ENCODE results near the gene PFN1. TPM values are rescaled to one million over a fixed set of nuclear protein-coding genes. Genes with fewer than 3 reads are reported as not detected.

Gene PFN1
- total and polyA plus RNA-seq, 4 donors: 440 to 728 (median 548) TPM

GRCh38 chr17:4960279-4960922 lies 12.1 kb upstream of the PFN1 start:
- no peak overlapping the region for H3K27ac ChIP-seq (ENCODE audit: low read depth in 1 of 2, low read length in 2 of 2)
- ATAC-seq (ENCODE audit: low FRiP score) (no peak), DNase-seq (no peak)
- H3K4me3 ChIP-seq (ENCODE audit: low read length in 2 of 2): no peak overlapping the region
- intact Hi-C loops (cut with DNase I): no loop called here
- no peaks in the 10 kb centered on the region for H3K27me3 ChIP-seq (ENCODE audit: control insufficient read depth in 1 of 2, insufficient read depth in 2 of 2, low read length in 1 of 2)
- WGBS, 2 donors: 82 to 83% methylated on average over 9 of the region's 9 CpGs
- no peaks in the 10 kb centered on the region for H3K9me3 ChIP-seq (ENCODE audit: control insufficient read depth, low read length)
- H3K4me1 ChIP-seq (ENCODE audit: control insufficient read depth in 1 of 2, insufficient read depth in 2 of 2, low read length in 2 of 2): no peaks in the 10 kb centered on the region
- peaks cover 0 to 5% of the 10 kb centered on the region in 2 donors for H3K36me3 ChIP-seq (ENCODE audit: control insufficient read depth in 1 of 2, insufficient read depth in 2 of 2, low read length in 1 of 2)

GRCh38 chr17:4959261-4959965 lies 11.1 kb upstream of the PFN1 start:
- no peak overlapping the region for H3K27ac ChIP-seq (ENCODE audit: low read depth in 1 of 2, low read length in 2 of 2)
- H3K36me3 ChIP-seq (ENCODE audit: control insufficient read depth in 1 of 2, insufficient read depth in 2 of 2, low read length in 1 of 2): peaks cover 0 to 5% of the 10 kb centered on the region in 2 donors
- ATAC-seq (ENCODE audit: low FRiP score): no peak
- no peak for DNase-seq
- no peaks in the 10 kb centered on the region for H3K4me1 ChIP-seq (ENCODE audit: control insufficient read depth in 1 of 2, insufficient read depth in 2 of 2, low read length in 2 of 2)
- H3K9me3 ChIP-seq (ENCODE audit: control insufficient read depth, low read length): no peaks in the 10 kb centered on the region
- H3K27me3 ChIP-seq (ENCODE audit: control insufficient read depth in 1 of 2, insufficient read depth in 2 of 2, low read length in 1 of 2): no peaks in the 10 kb centered on the region
- no peak overlapping the region for H3K4me3 ChIP-seq (ENCODE audit: low read length in 2 of 2)
- 87% methylated on average over 18 of the region's 18 CpGs for WGBS, 2 donors
- intact Hi-C loops (cut with DNase I): no loop called here

- Histone ChIP-seq H3K27me3 (ENCODE audit: control insufficient read depth in 1 of 2, insufficient read depth in 2 of 2, low read length in 1 of 2) (no peaks in the 10 kb centered on the region), H3K4me1 (ENCODE audit: control insufficient read depth in 1 of 2, insufficient read depth in 2 of 2, low read length in 2 of 2) (no peaks in the 10 kb centered on the region), H3K4me3 (ENCODE audit: low read length in 2 of 2) (no peak overlapping the region), H3K36me3 (ENCODE audit: control insufficient read depth in 1 of 2, insufficient read depth in 2 of 2, low read length in 1 of 2) (peaks cover 0 to 5% of the 10 kb centered on the region in 2 donors), H3K27ac (ENCODE audit: low read depth in 1 of 2, low read length in 2 of 2) (no peak overlapping the region), H3K9me3 (ENCODE audit: control insufficient read depth, low read length) (no peaks in the 10 kb centered on the region)
- DNase-seq (no peak), ATAC-seq (ENCODE audit: low FRiP score) (no peak)
- 41 to 55% methylated on average over 3 of the region's 3 CpGs for WGBS, 2 donors
- intact Hi-C loops (cut with DNase I): no loop called here
Measured at GRCh38 chr17:4958102-4958501, 9.8 kb upstream of the PFN1 start.

GRCh38 chr17:4956493-4957061 lies 8.2 kb upstream of the PFN1 start:
- no peak overlapping the region for H3K27ac ChIP-seq (ENCODE audit: low read depth in 1 of 2, low read length in 2 of 2)
- intact Hi-C loops (cut with DNase I): no loop called here
- no peaks in the 10 kb centered on the region for H3K4me1 ChIP-seq (ENCODE audit: control insufficient read depth in 1 of 2, insufficient read depth in 2 of 2, low read length in 2 of 2)
- peaks cover 0 to 5% of the 10 kb centered on the region in 2 donors for H3K36me3 ChIP-seq (ENCODE audit: control insufficient read depth in 1 of 2, insufficient read depth in 2 of 2, low read length in 1 of 2)
- no peak overlapping the region for H3K4me3 ChIP-seq (ENCODE audit: low read length in 2 of 2)
- 74 to 76% methylated on average over 10 of the region's 10 CpGs for WGBS, 2 donors
- no peaks in the 10 kb centered on the region for H3K27me3 ChIP-seq (ENCODE audit: control insufficient read depth in 1 of 2, insufficient read depth in 2 of 2, low read length in 1 of 2)
- H3K9me3 ChIP-seq (ENCODE audit: control insufficient read depth, low read length): no peaks in the 10 kb centered on the region
- no peak for ATAC-seq (ENCODE audit: low FRiP score)
- DNase-seq: peak in 1 of 2 donors; percentile 58

- WGBS, 2 donors: 96% methylated on average over 8 of the region's 8 CpGs
- intact Hi-C loops (cut with DNase I): no loop called here
Measured at GRCh38 chr17:4955091-4955490, 6.8 kb upstream of the PFN1 start.

GRCh38 chr17:4953451-4953961 lies 5.2 kb upstream of the PFN1 start:
- WGBS, 2 donors: 38 to 47% methylated on average over 14 of the region's 14 CpGs
- DNase-seq (peak in 1 of 2 donors; percentile 69), ATAC-seq (ENCODE audit: low FRiP score) (no peak)
- Histone ChIP-seq H3K36me3 (ENCODE audit: control insufficient read depth in 1 of 2, insufficient read depth in 2 of 2, low read length in 1 of 2) (no peaks in the 10 kb centered on the region), H3K4me3 (ENCODE audit: low read length in 2 of 2) (no peak overlapping the region), H3K4me1 (ENCODE audit: control insufficient read depth in 1 of 2, insufficient read depth in 2 of 2, low read length in 2 of 2) (no peaks in the 10 kb centered on the region), H3K9me3 (ENCODE audit: control insufficient read depth, low read length) (no peaks in the 10 kb centered on the region), H3K27me3 (ENCODE audit: control insufficient read depth in 1 of 2, insufficient read depth in 2 of 2, low read length in 1 of 2) (no peaks in the 10 kb centered on the region), H3K27ac (ENCODE audit: low read depth in 1 of 2, low read length in 2 of 2) (peak overlapping the region in 1 of 2 donors; percentile 2)
- intact Hi-C loops (cut with DNase I): no loop called here

More at GRCh38 chr17:4955091-4955490, 6.8 kb upstream of the PFN1 start:
- DNase-seq (no peak), ATAC-seq (ENCODE audit: low FRiP score) (no peak)
- no peaks in the 10 kb centered on the region for H3K4me1 ChIP-seq (ENCODE audit: control insufficient read depth in 1 of 2, insufficient read depth in 2 of 2, low read length in 2 of 2)
- no peak overlapping the region for H3K4me3 ChIP-seq (ENCODE audit: low read length in 2 of 2)
- no peak overlapping the region for H3K27ac ChIP-seq (ENCODE audit: low read depth in 1 of 2, low read length in 2 of 2)
- H3K9me3 ChIP-seq (ENCODE audit: control insufficient read depth, low read length): no peaks in the 10 kb centered on the region
- H3K27me3 ChIP-seq (ENCODE audit: control insufficient read depth in 1 of 2, insufficient read depth in 2 of 2, low read length in 1 of 2): no peaks in the 10 kb centered on the region
- peaks cover 0 to 3% of the 10 kb centered on the region in 2 donors for H3K36me3 ChIP-seq (ENCODE audit: control insufficient read depth in 1 of 2, insufficient read depth in 2 of 2, low read length in 1 of 2)

- DNase-seq (no peak), ATAC-seq (ENCODE audit: low FRiP score) (no peak)
- H3K27ac ChIP-seq (ENCODE audit: low read depth in 1 of 2, low read length in 2 of 2): no peak overlapping the region
- H3K9me3 ChIP-seq (ENCODE audit: control insufficient read depth, low read length): no peaks in the 10 kb centered on the region
- intact Hi-C loops (cut with DNase I): no loop called here
- H3K36me3 ChIP-seq (ENCODE audit: control insufficient read depth in 1 of 2, insufficient read depth in 2 of 2, low read length in 1 of 2): no peaks in the 10 kb centered on the region
- H3K27me3 ChIP-seq (ENCODE audit: control insufficient read depth in 1 of 2, insufficient read depth in 2 of 2, low read length in 1 of 2): peaks cover 0 to 2% of the 10 kb centered on the region in 2 donors
- WGBS, 2 donors: 86 to 92% methylated on average over 3 of the region's 3 CpGs
- no peaks in the 10 kb centered on the region for H3K4me1 ChIP-seq (ENCODE audit: control insufficient read depth in 1 of 2, insufficient read depth in 2 of 2, low read length in 2 of 2)
- no peak overlapping the region for H3K4me3 ChIP-seq (ENCODE audit: low read length in 2 of 2)
Measured at GRCh38 chr17:4951486-4951885, 3.2 kb upstream of the PFN1 start.

- WGBS, 2 donors: 32 to 40% methylated on average over 7 of the region's 7 CpGs
- intact Hi-C loops (cut with DNase I): no loop called here
- H3K36me3 ChIP-seq (ENCODE audit: control insufficient read depth in 1 of 2, insufficient read depth in 2 of 2, low read length in 1 of 2): no peaks in the 10 kb centered on the region
- H3K27ac ChIP-seq (ENCODE audit: low read depth in 1 of 2, low read length in 2 of 2): peak within 1 kb of the TSS; percentile 83 to 88
- H3K9me3 ChIP-seq (ENCODE audit: control insufficient read depth, low read length): no peaks in the 10 kb centered on the region
- no peaks in the 10 kb centered on the region for H3K4me1 ChIP-seq (ENCODE audit: control insufficient read depth in 1 of 2, insufficient read depth in 2 of 2, low read length in 2 of 2)
- DNase-seq (peak in 1 of 2 donors; percentile 66), ATAC-seq (ENCODE audit: low FRiP score) (no peak)
- peaks cover 0 to 2% of the 10 kb centered on the region in 2 donors for H3K27me3 ChIP-seq (ENCODE audit: control insufficient read depth in 1 of 2, insufficient read depth in 2 of 2, low read length in 1 of 2)
- peak within 1 kb of the TSS; percentile 20 to 72 for H3K4me3 ChIP-seq (ENCODE audit: low read length in 2 of 2)
Measured at GRCh38 chr17:4950746-4951204, 2.4 kb upstream of the PFN1 start, which contains the start of gene ENO3. Gene ENO3 (plus strand): TSS chr17:4951119. CDS start chr17:4951830, 711 bp downstream.

Data from aorta (tissue), 5 donors.